ENCODE results near the gene ADAM15. TPM values are rescaled to one million over a fixed set of nuclear protein-coding genes. Genes with fewer than 3 reads are reported as not detected.

Gene ADAM15
- total RNA-seq, 2 experiments from 2014 or later = 54.3 to 60.5 TPM

DNA sequence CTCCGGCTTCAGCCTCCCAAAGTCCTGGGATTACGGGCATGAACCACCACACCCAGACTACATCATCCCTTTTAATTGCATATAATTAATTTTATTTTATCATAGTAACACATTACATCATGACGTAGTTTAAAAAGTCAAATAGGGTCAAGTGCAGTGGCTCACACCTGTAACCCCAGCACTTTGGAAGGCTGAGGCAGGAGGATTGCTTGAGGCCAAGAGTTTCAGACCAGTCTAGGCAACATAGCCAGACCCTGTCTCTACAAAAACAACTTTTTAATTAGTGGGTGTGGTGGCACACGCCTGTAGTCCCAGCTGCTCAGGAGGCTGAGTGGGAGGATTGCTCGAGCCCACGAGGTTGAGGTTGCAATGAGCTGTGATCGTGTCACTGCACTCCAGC, 48.2 kb downstream of the ADAM15 start:
- ChIA-PET POLR2A (no interaction called here), CTCF (interaction anchor here (0.7 to 1.9 kb wide), 3 partner anchors 10 to 73 kb away, joined by 3 to 6 read pairs (median 6); no protein-coding TSS in a partner anchor)
- H3K4me3 Mint-ChIP-seq = no peak overlapping the region
- peaks cover 13% of the 10 kb centered on the region for H3K27me3 Mint-ChIP-seq
- no peaks in the 10 kb centered on the region for H3K4me1 Mint-ChIP-seq (ENCODE audit: low read depth)
- no peaks in the 10 kb centered on the region for H3K9me3 Mint-ChIP-seq
- intact Hi-C loops (cut with micrococcal nuclease) = no loop called here
- H3K27ac Mint-ChIP-seq = no peak overlapping the region
- no peaks in the 10 kb centered on the region for H3K36me3 Mint-ChIP-seq
- no peak for DNase-seq

DNA sequence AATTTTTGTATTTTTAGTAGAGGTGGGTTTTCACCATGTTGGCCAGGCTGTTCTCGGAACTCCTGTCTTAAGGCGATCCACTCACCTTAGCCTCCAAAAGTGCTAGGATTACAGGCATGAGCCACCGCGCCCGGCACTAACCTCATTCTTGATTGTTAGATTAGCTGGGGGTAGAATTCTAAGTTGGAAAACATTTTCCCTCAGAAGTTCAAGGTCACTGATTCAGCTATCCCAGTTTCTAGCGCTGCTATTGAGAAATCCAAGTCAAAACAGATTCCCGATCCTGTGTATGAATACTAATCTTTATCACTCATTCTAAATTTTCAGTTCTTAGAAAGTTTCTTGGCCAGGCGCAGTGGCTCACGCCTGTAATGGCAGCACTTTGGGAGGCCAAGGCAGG, 52.2 kb downstream of the ADAM15 start:
- ChIA-PET CTCF (interaction anchor here (1.4 kb wide), 1 partner anchor 12 kb away, joined by 4 read pairs; no protein-coding TSS in a partner anchor), POLR2A (no interaction called here)
- DNase-seq = no peak
- Mint-ChIP-seq H3K27ac (no peak overlapping the region), H3K36me3 (no peaks in the 10 kb centered on the region), H3K4me1 (ENCODE audit: low read depth) (no peaks in the 10 kb centered on the region), H3K4me3 (no peak overlapping the region), H3K27me3 (no peaks in the 10 kb centered on the region), H3K9me3 (no peaks in the 10 kb centered on the region)
- intact Hi-C loops (cut with micrococcal nuclease) = no loop called here

DNA sequence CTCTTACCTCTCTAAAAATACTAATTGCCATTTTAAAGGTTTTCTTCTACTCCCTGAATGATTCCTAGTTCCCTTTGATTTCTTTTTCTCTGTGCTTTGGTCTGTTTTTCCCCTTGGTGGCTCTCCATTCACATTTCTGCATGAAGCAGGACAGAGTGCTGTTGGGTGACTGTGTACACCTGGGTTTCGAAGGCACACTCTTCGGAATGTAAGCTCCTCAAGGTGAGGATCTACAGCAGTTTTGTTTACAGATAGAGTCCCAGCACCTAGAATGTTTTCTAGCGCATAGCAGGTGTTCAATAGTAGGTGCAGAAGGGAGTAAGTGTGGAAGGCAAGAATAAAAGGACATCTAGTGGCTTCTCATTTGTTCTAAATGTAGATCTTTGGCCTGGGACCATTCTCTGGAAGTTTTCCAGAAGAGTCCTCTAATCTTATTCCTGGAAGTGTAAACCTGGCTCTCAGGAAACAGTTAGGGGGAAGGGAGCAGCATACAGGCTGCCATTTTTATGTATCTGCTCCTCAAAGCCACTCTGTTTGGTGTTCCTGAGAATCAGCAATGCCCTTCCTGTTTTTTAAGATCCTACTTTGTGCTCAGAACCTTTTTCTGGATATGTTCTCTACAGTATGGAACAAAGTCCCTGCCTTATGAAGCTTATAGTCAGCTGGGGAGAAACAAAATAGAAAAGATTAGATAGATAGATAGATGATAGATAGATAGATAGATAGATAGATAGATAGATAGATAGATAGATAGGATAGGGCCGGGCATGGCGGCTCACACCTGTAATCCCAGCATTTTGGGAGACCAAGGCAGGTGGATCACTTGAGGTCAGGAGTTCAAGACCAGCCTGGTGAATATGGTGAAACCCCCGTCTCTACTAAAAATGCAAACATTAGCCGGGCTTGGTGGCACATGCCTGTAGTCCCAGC, 53.8 kb downstream of the ADAM15 start:
- POLR2A ChIA-PET = no interaction called here
- Mint-ChIP-seq H3K9me3 (no peaks in the 10 kb centered on the region), H3K27me3 (no peaks in the 10 kb centered on the region), H3K4me3 (no peak overlapping the region), H3K36me3 (no peaks in the 10 kb centered on the region), H3K4me1 (ENCODE audit: low read depth) (no peaks in the 10 kb centered on the region), H3K27ac (no peak overlapping the region)
- intact Hi-C loops (cut with micrococcal nuclease) = no loop called here
- CTCF ChIA-PET = interaction anchor here (0.6 kb wide), 1 partner anchor 13 kb away, joined by 3 read pairs; no protein-coding TSS in a partner anchor
- no peak for DNase-seq

DNA sequence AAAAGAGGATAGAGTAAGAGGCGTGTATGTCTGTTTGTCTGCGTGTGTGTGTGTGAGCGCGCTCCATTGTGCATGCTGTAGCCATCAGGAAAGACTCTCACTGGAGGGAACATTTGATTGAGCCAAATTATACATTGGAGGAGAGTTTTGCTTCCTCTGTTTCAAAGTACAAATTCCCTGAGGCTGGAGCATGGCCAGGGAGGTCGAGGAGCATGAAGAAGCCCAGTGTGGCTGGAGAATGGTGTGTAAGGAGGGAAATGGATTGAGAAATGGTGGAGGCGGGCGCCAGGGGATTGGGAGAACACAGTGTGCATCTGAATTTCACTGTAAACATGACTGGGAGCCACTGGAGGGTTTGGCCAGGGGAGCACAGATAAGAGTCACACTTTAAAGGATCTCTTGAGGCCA, 54.5 kb downstream of the ADAM15 start:
- POLR2A ChIA-PET = no interaction called here
- no peak for DNase-seq
- Mint-ChIP-seq H3K27ac (no peak overlapping the region), H3K4me1 (ENCODE audit: low read depth) (no peaks in the 10 kb centered on the region), H3K27me3 (no peaks in the 10 kb centered on the region), H3K4me3 (no peak overlapping the region), H3K9me3 (no peaks in the 10 kb centered on the region), H3K36me3 (no peaks in the 10 kb centered on the region)
- intact Hi-C loops (cut with micrococcal nuclease) = no loop called here
- CTCF ChIA-PET = no interaction called here

DNA sequence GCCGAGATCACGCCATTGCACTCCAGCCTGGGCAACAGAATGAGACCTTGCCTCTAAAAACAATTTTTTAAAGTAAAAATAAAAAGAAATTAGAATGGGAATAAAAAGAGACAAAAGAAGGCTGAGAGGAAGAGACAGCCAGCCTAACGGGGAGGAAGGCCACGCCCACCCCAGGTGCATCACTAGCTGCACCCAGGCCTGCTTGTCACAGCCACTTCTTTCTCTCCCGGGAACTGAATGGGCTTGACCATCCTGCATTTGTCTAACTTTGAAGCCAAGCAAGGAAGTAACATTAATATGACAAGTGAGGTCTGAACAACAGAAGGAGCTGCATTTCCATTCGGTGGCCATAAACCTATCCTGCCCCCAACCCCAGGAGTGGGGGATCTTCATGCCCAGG, 55.7 kb downstream of the ADAM15 start:
- H3K4me3 Mint-ChIP-seq = no peak overlapping the region
- H3K9me3 Mint-ChIP-seq = no peaks in the 10 kb centered on the region
- no peaks in the 10 kb centered on the region for H3K4me1 Mint-ChIP-seq (ENCODE audit: low read depth)
- H3K36me3 Mint-ChIP-seq = no peaks in the 10 kb centered on the region
- intact Hi-C loops (cut with micrococcal nuclease) = no loop called here
- H3K27me3 Mint-ChIP-seq = no peaks in the 10 kb centered on the region
- no peak for DNase-seq
- POLR2A ChIA-PET = no interaction called here
- H3K27ac Mint-ChIP-seq = no peak overlapping the region
- CTCF ChIA-PET = interaction anchor here (1.0 to 1.6 kb wide), 5 partner anchors 9 to 61 kb away, joined by 3 to 6 read pairs (median 4); no protein-coding TSS in a partner anchor

DNA sequence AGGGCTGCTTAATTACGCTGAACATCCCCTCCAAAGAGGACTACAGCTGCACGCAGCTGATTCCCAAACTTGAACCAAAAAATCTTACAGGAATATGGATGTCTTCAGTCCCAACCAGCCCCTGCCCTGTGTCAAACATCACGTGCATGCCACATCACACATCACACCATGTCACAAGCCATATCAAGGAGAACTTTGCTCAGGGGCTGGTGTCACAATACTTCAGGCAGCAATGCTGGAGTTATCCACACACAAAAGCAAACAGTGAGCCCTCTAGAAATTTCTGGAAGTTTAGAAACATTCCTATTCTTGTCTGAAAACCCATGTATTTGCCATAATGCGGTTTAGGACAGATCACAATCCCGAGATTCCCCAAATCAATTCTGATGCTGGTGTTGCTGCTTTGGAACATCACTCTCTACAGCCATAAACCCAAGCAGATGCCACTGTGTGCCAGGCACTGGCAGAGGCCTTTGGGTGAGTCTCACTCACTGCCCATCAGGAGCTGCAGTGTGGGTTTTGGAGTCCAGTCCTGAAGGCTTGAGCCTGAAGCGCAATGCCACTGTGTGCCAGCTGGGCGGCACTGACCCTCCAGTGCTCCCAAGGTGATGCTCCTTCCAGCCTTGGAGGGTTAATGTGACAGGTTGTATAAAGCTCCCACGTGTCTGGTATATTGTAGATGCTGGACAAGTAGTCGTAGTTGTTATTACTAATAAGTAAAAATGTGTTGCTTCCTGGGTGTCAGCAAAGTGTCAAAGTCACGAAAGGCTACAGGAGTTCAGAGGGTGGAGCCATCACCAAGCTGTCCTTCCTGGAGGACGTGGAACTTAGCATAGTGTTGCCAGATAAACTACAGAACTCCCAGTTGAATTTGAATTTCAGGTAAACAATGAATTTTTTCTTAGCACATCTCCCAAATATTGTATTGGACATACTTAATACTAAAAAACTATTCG, 56.5 kb downstream of the ADAM15 start:
- DNase-seq = no peak
- Mint-ChIP-seq H3K4me3 (no peak overlapping the region), H3K9me3 (no peaks in the 10 kb centered on the region), H3K4me1 (ENCODE audit: low read depth) (no peaks in the 10 kb centered on the region), H3K27ac (no peak overlapping the region), H3K36me3 (no peaks in the 10 kb centered on the region), H3K27me3 (no peaks in the 10 kb centered on the region)
- CTCF ChIA-PET = interaction anchor here (1.0 to 1.6 kb wide), 6 partner anchors 8 to 70 kb away, joined by 3 to 6 read pairs (median 4); no protein-coding TSS in a partner anchor
- intact Hi-C loops (cut with micrococcal nuclease) = no loop called here
- POLR2A ChIA-PET = no interaction called here

DNA sequence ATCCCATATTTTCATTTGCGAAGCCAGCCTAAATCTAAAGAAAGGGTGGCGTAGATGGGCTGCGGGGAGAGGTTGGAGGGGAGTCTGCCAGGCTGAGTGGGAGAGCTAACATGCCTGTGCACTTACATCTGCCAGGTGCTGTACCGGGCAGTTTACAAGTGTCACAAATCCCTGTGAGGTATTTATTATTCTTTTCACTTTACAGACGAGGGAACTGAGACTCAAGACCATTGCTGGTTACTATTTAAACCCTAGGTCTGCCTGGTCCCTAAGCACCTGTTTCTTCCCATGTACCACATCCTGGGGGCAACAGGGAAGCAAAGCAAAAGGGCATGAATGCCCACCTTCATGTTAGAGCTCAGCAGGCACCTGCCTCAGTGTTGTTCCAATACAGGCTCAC, 57.2 kb downstream of the ADAM15 start:
- ChIA-PET CTCF (interaction anchor here (1.3 to 1.6 kb wide), 2 partner anchors 12 to 69 kb away, joined by 3 to 5 read pairs; no protein-coding TSS in a partner anchor), POLR2A (no interaction called here)
- intact Hi-C loops (cut with micrococcal nuclease) = no loop called here
- Mint-ChIP-seq H3K9me3 (no peaks in the 10 kb centered on the region), H3K27ac (no peak overlapping the region), H3K4me1 (ENCODE audit: low read depth) (no peaks in the 10 kb centered on the region), H3K4me3 (no peak overlapping the region), H3K36me3 (no peaks in the 10 kb centered on the region), H3K27me3 (no peaks in the 10 kb centered on the region)
- DNase-seq = no peak

DNA sequence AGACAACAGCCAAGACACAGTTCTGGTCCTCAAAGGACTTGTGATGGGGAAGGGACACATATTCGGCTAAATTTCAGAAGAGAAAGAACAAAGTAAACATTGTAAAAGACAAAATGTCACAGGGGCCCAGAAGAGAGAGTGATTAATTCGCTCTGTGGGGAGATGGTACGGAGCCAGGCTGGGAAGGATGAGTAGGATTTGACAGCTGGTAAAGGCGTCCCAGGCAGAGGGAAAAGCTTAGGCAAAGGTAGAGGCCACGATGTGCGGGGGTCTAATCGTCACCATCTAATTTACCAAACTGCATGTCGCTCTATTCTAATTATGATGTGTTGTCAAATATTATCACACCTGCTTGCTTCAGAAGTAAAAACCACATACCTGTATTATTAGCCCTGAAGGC, 59.3 kb downstream of the ADAM15 start:
- no peaks in the 10 kb centered on the region for H3K36me3 Mint-ChIP-seq
- H3K27ac Mint-ChIP-seq = no peak overlapping the region
- H3K9me3 Mint-ChIP-seq = no peaks in the 10 kb centered on the region
- H3K27me3 Mint-ChIP-seq = no peaks in the 10 kb centered on the region
- CTCF ChIA-PET = interaction anchor here (1.1 kb wide), 1 partner anchor 63 kb away, joined by 3 read pairs; the partner anchor contains the start of gene KRTCAP2
- intact Hi-C loops (cut with micrococcal nuclease) = no loop called here
- POLR2A ChIA-PET = no interaction called here
- H3K4me1 Mint-ChIP-seq (ENCODE audit: low read depth) = no peaks in the 10 kb centered on the region
- no peak for DNase-seq
- H3K4me3 Mint-ChIP-seq = no peak overlapping the region

DNA sequence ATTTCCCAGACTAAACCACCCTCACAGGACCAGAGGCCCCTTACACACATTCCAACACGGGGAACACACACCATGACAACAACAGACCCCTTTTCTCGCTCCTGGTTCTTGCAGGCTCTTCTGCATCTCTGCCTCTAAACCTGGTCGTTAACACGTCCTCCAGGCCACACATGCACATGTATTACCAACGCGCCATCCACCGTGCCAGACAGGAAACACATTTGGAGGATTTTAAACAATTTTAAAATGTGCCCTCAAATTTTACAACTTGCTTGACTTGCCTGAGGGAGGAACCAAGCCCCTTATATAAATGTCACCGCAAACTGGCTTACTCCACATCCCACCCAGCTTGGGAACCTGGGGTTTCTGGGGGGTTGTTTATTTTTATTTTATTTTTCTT, 59.7 kb downstream of the ADAM15 start:
- ChIA-PET POLR2A (no interaction called here), CTCF (interaction anchor here (1.1 kb wide), 1 partner anchor 62 kb away, joined by 3 read pairs; the partner anchor contains the start of gene KRTCAP2)
- intact Hi-C loops (cut with micrococcal nuclease) = no loop called here
- H3K36me3 Mint-ChIP-seq = no peaks in the 10 kb centered on the region
- no peak overlapping the region for H3K4me3 Mint-ChIP-seq
- H3K27ac Mint-ChIP-seq = no peak overlapping the region
- H3K9me3 Mint-ChIP-seq = no peaks in the 10 kb centered on the region
- no peaks in the 10 kb centered on the region for H3K4me1 Mint-ChIP-seq (ENCODE audit: low read depth)
- no peak for DNase-seq
- no peaks in the 10 kb centered on the region for H3K27me3 Mint-ChIP-seq

Other genes with a start within 250 kb of the ADAM15 start
- under 1 TPM; 0.02 to 0.14 TPM for gene KCNN3, start 181.0 kb upstream of the ADAM15 start, total RNA-seq
- 10 to 100 TPM; 51.2 to 54.0 TPM for gene PMVK, start 114.6 kb upstream of the ADAM15 start, total RNA-seq
- 10 to 100 TPM; 55.9 to 57.3 TPM for gene PBXIP1, start 95.2 kb upstream of the ADAM15 start, total RNA-seq
- 10 to 100 TPM; 31.5 to 32.4 TPM for gene PYGO2, start 89.5 kb upstream of the ADAM15 start, total RNA-seq
- 10 to 100 TPM; 43.4 to 46.5 TPM for gene SHC1, start 80.6 kb upstream of the ADAM15 start, total RNA-seq
- gene CKS1B, start 76.6 kb upstream of the ADAM15 start, total RNA-seq = 100 to 1,000 TPM; 197 to 205 TPM
- gene FLAD1, start 68.0 kb upstream of the ADAM15 start, total RNA-seq = 10 to 100 TPM; 45.4 to 49.4 TPM
- under 1 TPM; 0.36 to 0.56 TPM for gene LENEP, start 57.7 kb upstream of the ADAM15 start, total RNA-seq
- gene ZBTB7B, start 48.5 kb upstream of the ADAM15 start, total RNA-seq = 100 to 1,000 TPM; 124 to 125 TPM
- 1 to 10 TPM; 1.1 to 1.3 TPM for gene DCST2, start 17.5 kb upstream of the ADAM15 start, total RNA-seq
- gene DCST1, start 17.5 kb upstream of the ADAM15 start, total RNA-seq = under 1 TPM in 1 of 2 experiments, not detected in 1; 0.14 TPM
- 1 to 10 TPM; 5.0 to 6.1 TPM for gene EFNA4, start 12.4 kb downstream of the ADAM15 start, total RNA-seq
- gene EFNA3, start 27.5 kb downstream of the ADAM15 start, total RNA-seq = 1 to 10 TPM; 2.4 to 2.6 TPM
- under 1 TPM in 1 of 2 experiments, not detected in 1; 0.24 TPM for gene EFNA1, start 76.6 kb downstream of the ADAM15 start, total RNA-seq
- gene SLC50A1, start 84.5 kb downstream of the ADAM15 start, total RNA-seq = 10 to 100 TPM; 60.1 TPM
- gene DPM3, start 89.2 kb downstream of the ADAM15 start, total RNA-seq = 10 to 100 TPM; 34.1 to 37.7 TPM
- gene KRTCAP2, start 122.0 kb downstream of the ADAM15 start, total RNA-seq = 100 to 1,000 TPM; 138 to 146 TPM
- gene TRIM46, start 122.5 kb downstream of the ADAM15 start, total RNA-seq = 1 to 10 TPM; 6.3 to 7.1 TPM
- 10 to 100 TPM; 15.6 to 17.3 TPM for gene THBS3, start 156.6 kb downstream of the ADAM15 start, total RNA-seq
- 10 to 100 TPM; 45.2 to 47.9 TPM for gene MTX1, start 157.4 kb downstream of the ADAM15 start, total RNA-seq
- 10 to 100 TPM; 32.9 to 34.1 TPM for gene ENTREP3, start 204.2 kb downstream of the ADAM15 start, total RNA-seq
- 10 to 100 TPM; 89.6 to 91.7 TPM for gene SCAMP3, start 211.0 kb downstream of the ADAM15 start, total RNA-seq
- 10 to 100 TPM; 62.0 to 68.1 TPM for gene CLK2, start 222.2 kb downstream of the ADAM15 start, total RNA-seq
- gene HCN3, start 226.1 kb downstream of the ADAM15 start, total RNA-seq = 1 to 10 TPM; 1.9 to 2.4 TPM